ENCODE results near the gene RSRC2.

DNA sequence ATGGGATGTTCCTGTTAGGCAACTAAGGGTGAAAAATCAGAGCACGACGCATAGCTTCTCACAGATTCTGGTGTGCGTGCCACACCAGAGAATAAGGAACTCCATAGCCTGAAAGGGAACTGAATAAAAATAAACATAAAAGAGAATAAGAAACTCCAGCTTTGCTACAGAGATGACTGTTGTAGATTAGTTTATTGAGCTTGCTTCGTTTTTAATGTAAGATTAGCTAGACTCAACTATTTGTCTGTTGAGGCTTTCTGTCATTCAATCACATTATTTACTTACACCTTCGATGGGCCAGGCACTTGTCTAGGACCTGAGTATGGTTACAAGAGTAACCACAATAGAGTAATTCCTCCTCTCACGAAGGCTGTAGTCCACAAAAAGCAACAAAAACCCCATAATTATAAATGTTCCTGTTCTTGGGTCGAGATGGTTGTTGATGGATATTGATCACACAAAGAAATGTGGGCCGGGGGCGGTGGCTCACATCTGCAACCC lies 25.2 kb downstream of the RSRC2 start:
- TF ChIP-seq EZH2 (IDR thresholded peaks at IDR 0.05; ENCODE audit: insufficient read depth, poor library complexity, severe bottlenecking) (no peak), EZH2phosphoT487 (IDR thresholded peaks at IDR 0.05; ENCODE audit: insufficient read depth, low read depth) (no peak)

Measured in GM23248 (cell line).